Hepatocyte (in vitro differentiated cells): Measurements from ENCODE around the gene DNAJC30. TPM values are rescaled to one million over a fixed set of nuclear protein-coding genes. Genes with fewer than 3 reads are reported as not detected.
"Not testable (repeated sequence)": the region's sequence is repeated elsewhere in the genome, so short reads cannot be mapped to it uniquely, and the experiment has no call there.

Experiments used
- DNase-seq: peaks from one replicate; pipeline ENCODE4 v3.0.0-alpha.2; 2016; ENCODE audit warnings: low spot score
- H2AFZ ChIP-seq: fragments of 200-600 bp; sonication (generic); 2 replicates; pipeline ENCODE4 v1.6.0; 2016; ENCODE audit warnings: antibody characterized with exemption, mild to moderate bottlenecking
- H3K27ac ChIP-seq: fragments of 200-600 bp; sonication (generic); 2 replicates; pipeline ENCODE4 v1.5.1; 2016; ENCODE audit warnings: mild to moderate bottlenecking
- H3K27me3 ChIP-seq: fragments of 200-600 bp; sonication (generic); 2 replicates; pipeline ENCODE4 v1.6.1; 2016
- H3K36me3 ChIP-seq: fragments of 200-600 bp; sonication (generic); replicated peaks from 2 replicates; pipeline ENCODE4 v1.5.1; 2016; ENCODE audit warnings: low read depth; ENCODE audit not compliant: insufficient read depth
- H3K4me1 ChIP-seq: fragments of 200-600 bp; sonication (generic); 2 replicates; pipeline ENCODE4 v1.5.1; 2016; ENCODE audit warnings: mild to moderate bottlenecking, moderate library complexity; ENCODE audit not compliant: insufficient read depth
- H3K4me2 ChIP-seq: fragments of 200-600 bp; sonication (generic); 2 replicates; pipeline ENCODE4 v1.6.0; 2016
- H3K4me3 ChIP-seq: fragments of 200-600 bp; sonication (generic); 2 replicates; pipeline ENCODE4 v1.5.1; 2016; ENCODE audit warnings: mild to moderate bottlenecking
- H3K79me2 ChIP-seq: fragments of 200-600 bp; sonication (generic); 2 replicates; pipeline ENCODE4 v1.6.0; 2017; ENCODE audit warnings: mild to moderate bottlenecking
- H3K9me2 ChIP-seq: fragments of 200-600 bp; sonication (generic); replicated peaks from 2 replicates; pipeline ENCODE4 v1.6.0; 2017; ENCODE audit warnings: mild to moderate bottlenecking; ENCODE audit not compliant: insufficient read depth
- H3K9me3 ChIP-seq: fragments of 200-600 bp; sonication (generic); 2 replicates; pipeline ENCODE4 v1.5.1; 2016; ENCODE audit warnings: low read depth, mild to moderate bottlenecking
- H4K20me1 ChIP-seq: fragments of 200-600 bp; sonication (generic); 2 replicates; pipeline ENCODE4 v1.6.0; 2016; ENCODE audit warnings: mild to moderate bottlenecking; ENCODE audit not compliant: insufficient read depth, poor library complexity, severe bottlenecking
- CTCF ChIP-seq: fragments of 200-600 bp; sonication (generic); IDR thresholded peaks from 2 replicates; pipeline ENCODE4 v1.5.1; 2016; ENCODE audit warnings: antibody characterized with exemption, mild to moderate bottlenecking; ENCODE audit not compliant: poor library complexity
- EZH2 ChIP-seq: fragments of 200-600 bp; sonication (generic); IDR thresholded peaks from 2 replicates; pipeline ENCODE4 v1.6.1; 2016; ENCODE audit warnings: antibody characterized with exemption, mild to moderate bottlenecking, borderline replicate concordance
- EZH2phosphoT487 ChIP-seq: fragments of 200-600 bp; sonication (generic); IDR thresholded peaks from one replicate; pipeline ENCODE4 v1.6.1; 2018; ENCODE audit warnings: antibody characterized with exemption, mild to moderate bottlenecking, low read depth, moderate library complexity; ENCODE audit not compliant: unreplicated experiment, severe bottlenecking
- WGBS: methylation state at CpG from one replicate; pipeline ENCODE4 v1.1.6; 2016; ENCODE audit warnings: low lambda C conversion rate; ENCODE audit errors: missing lambda C conversion rate; 5-methylcytosine and 5-hydroxymethylcytosine counted together
- polyA plus RNA-seq: library from polyadenylated mRNA; unstranded; fragments of >200 nt; fragmentation: Nextera tagmentation; extraction: Ambion mirVana; gene quantifications from 2 replicates; pipeline ENCODE4 v1.2.1, GENCODE V29; 2016
- total RNA-seq: library from RNA; depleted of rRNA; stranded (reverse); fragments of >200 nt; gene quantifications from 2 replicates; pipeline ENCODE4 v1.2.3, GENCODE V29; 2014

Gene DNAJC30
- total and polyA plus RNA-seq, 2 experiments from 2014 or later, result 3.0 to 13.9 TPM

GRCh38 chr7:73715648-73716317, 32.5 kb upstream of the DNAJC30 start:
- Histone ChIP-seq H3K4me1 (peaks cover 37% of the 10 kb centered on the region), H2AFZ (no peak overlapping the region), H3K9me2 (no peaks in the 10 kb centered on the region), H3K27me3 (no peaks in the 10 kb centered on the region), H3K4me2 (peak overlapping the region; percentile 98), H3K79me2 (peaks cover 72% of the 10 kb centered on the region), H3K27ac (peak overlapping the region; percentile 90), H4K20me1 (peaks cover 3% of the 10 kb centered on the region), H3K36me3 (no peaks in the 10 kb centered on the region), H3K4me3 (no peak overlapping the region), H3K9me3 (no peaks in the 10 kb centered on the region)
- DNase-seq, result peak; percentile 95
- 27% methylated on average over 16 of the region's 16 CpGs for WGBS
- TF ChIP-seq CTCF (no peak), EZH2phosphoT487 (no peak), EZH2 (no peak)

DNA sequence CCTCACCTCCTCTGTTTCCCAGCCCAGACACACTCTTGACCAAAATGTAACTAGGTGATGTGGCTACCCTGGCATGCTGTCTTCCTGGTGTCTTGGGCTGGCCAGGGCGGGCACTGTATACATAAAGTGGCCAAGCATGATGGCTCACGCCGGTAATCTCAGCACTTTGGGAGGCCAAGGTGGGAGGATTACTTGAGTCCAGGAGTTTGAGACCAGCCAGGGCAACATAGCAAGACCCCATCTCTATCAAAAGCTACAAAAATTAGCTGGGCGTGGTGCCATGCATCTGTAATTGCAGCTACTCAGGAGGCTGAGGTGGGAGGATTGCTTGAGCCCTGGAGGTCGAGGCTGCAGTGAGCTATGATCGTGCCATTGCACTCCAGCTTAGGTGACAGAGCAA, 30.1 kb upstream of the DNAJC30 start:
- H2AFZ ChIP-seq, H3K4me2 ChIP-seq, H3K4me3 ChIP-seq, H3K9me3 ChIP-seq, H3K36me3 ChIP-seq, DNase-seq, H4K20me1 ChIP-seq, H3K27ac ChIP-seq, H3K9me2 ChIP-seq, H3K27me3 ChIP-seq: not testable (repeated sequence)
- WGBS, result over 99% methylated on average over 6 of the region's 6 CpGs
- peaks cover 33% of the 10 kb centered on the region for H3K4me1 ChIP-seq
- peaks cover 77% of the 10 kb centered on the region for H3K79me2 ChIP-seq

DNA sequence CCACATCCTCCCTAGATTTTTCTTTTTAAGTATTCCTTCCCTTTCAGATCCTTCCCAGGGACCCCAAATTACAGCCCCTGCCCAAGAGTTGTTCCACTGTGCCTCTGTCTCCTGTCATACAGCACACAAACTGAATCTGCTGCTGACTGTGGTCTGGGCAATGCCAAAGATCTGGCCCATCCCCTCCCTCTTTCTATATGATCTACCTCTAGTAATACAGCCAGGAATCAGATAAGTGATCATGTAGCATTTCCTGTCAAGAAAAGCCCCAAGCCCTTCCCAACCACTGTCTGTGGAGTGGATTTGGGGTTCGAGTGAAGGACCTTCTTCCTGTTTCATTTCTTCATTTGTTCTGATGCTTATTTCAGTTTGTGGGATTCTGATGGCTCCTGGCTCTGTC, 29.5 kb upstream of the DNAJC30 start:
- H3K4me2 ChIP-seq, result no peak overlapping the region
- no peak overlapping the region for H3K27ac ChIP-seq
- H3K9me2 ChIP-seq, result no peaks in the 10 kb centered on the region
- H3K36me3 ChIP-seq, result no peaks in the 10 kb centered on the region
- no peak overlapping the region for H2AFZ ChIP-seq
- H3K4me3 ChIP-seq, result no peak overlapping the region
- 86% methylated on average over 1 of the region's 1 CpG for WGBS
- H3K4me1 ChIP-seq, result peaks cover 28% of the 10 kb centered on the region
- peaks cover 72% of the 10 kb centered on the region for H3K79me2 ChIP-seq
- no peak for TF ChIP-seq EZH2
- no peak for TF ChIP-seq CTCF
- TF ChIP-seq EZH2phosphoT487, result no peak
- no peak for DNase-seq
- no peaks in the 10 kb centered on the region for H3K9me3 ChIP-seq
- peaks cover 3% of the 10 kb centered on the region for H4K20me1 ChIP-seq
- H3K27me3 ChIP-seq, result no peaks in the 10 kb centered on the region

DNA sequence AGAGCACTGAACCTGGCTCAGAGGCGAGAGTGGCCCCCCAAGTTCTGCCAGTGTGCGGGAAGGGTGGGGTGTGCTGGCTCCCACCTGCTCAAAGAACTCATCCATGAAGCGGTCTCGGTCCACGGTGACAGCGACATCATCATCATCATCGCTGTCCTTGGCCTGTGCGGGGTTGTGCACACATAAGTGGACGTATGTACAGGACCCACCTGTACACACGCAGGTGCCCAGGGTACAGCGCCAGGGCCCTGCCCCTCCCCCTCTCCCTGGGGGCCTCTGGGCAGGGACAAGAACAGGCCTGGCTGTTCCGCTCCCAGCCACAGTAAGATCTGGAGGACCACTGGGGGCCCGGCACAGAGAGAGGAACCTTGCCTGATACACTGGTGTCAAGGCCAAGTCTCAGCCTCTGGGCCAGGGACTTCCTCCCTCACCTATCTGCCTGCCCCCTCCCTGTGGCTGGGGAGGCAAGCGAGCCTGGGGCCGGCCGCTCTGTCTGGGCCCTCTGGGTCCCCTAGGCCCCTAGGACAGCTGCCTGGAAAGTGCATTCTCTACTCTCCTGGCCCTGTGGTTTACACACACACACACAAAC, 25.8 kb upstream of the DNAJC30 start:
- no peaks in the 10 kb centered on the region for H3K27me3 ChIP-seq
- WGBS, result 96% methylated on average over 16 of the region's 16 CpGs
- peaks cover 7% of the 10 kb centered on the region for H3K4me1 ChIP-seq
- no peaks in the 10 kb centered on the region for H4K20me1 ChIP-seq
- H3K4me3 ChIP-seq, result no peak overlapping the region
- peaks cover 48% of the 10 kb centered on the region for H3K79me2 ChIP-seq
- no peak overlapping the region for H3K27ac ChIP-seq
- DNase-seq, result no peak
- no peak overlapping the region for H3K4me2 ChIP-seq
- H3K36me3 ChIP-seq, result no peaks in the 10 kb centered on the region
- no peak overlapping the region for H2AFZ ChIP-seq
- TF ChIP-seq EZH2phosphoT487, result no peak
- no peak for TF ChIP-seq CTCF
- TF ChIP-seq EZH2, result no peak
- H3K9me3 ChIP-seq, result no peaks in the 10 kb centered on the region
- no peaks in the 10 kb centered on the region for H3K9me2 ChIP-seq
